DMS114 treated with DMSO at 0.1 percent for 48 hours (cell line): ENCODE measurements around the gene PTF1A.
"Not testable (repeated sequence)": the region's sequence is repeated elsewhere in the genome, so short reads cannot be mapped to it uniquely, and the experiment has no call there.

Source experiments
- DNase-seq: peaks from one replicate; lab custom pipeline; 2025; ENCODE audit not compliant: unreplicated experiment; lab: John Stamatoyannopoulos, UW

The PTF1A gene

DNA sequence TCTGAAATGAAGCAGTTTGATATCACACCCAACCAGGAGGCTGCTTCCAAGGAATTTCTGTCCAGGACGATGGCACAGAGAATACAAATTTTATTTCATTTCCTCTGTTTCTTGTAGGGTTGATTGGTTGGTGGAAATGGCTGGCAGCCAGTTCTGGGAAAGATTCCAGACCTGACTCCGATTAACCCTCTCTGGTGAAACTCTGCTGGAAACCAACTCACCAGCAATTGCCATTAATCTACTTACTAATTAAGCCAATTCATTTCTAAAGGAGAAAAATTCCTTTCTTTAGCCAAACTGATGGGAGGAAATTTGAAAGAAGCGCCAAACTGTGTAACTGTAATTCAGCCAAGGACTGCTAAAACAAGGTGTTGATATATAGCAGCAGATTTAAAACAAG lies 10.7 kb downstream of the PTF1A start:
- DNase-seq = no peak

- DNase-seq = no peak
These were observed 11.5 kb downstream of the PTF1A start for GRCh38 chr10:23203369-23204325.

DNA sequence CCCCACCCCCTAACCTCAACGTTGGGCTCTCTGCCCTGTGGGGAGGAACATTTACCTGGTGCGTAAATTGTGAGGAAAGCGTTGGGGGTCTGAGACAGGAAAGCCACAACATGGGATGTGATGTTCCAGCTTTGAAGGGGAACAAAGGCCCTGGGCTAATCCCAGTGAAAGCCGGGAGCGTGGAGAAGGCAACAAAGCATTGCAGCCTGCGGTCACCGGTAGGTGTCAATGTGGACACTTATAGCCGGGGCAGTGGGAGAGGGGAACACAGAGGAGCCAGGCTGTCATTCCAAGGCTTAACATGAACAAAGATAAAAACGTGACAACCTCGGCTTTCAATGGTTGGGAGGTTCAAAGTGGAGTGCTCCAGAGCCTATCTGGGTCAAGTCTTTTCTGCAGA lies 12.7 kb downstream of the PTF1A start:
- DNase-seq = no peak

DNA sequence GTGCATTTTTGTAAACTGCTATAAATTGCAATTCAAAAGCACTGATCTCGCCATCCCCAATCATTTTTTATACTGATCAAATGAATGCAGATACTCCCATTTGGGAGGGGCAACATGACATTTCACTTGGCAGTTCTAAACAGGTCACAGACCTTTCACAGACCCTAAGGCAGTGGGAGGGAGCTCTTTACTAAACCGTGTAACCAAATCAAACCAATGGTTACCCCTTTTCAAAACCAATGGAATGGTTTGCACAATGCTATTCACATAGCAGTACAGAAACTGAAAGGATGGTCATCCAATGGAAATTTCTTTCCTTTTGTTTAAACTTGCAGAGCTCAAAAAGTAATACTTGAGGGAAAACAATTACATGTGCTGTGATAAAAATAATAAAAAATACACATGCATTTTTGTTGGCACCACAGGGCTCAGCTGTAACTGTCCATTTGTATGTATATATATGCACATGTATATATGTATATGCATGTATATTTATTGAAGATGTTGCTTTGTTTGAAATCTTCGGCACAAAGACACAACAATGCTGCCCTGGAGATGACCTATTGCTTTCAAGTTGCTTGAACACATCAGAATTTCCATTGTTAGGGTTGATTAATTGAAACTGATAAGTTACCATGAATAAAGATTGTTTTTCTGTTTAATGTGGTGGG lies 14.0 kb downstream of the PTF1A start:
- DNase-seq = no peak

DNA sequence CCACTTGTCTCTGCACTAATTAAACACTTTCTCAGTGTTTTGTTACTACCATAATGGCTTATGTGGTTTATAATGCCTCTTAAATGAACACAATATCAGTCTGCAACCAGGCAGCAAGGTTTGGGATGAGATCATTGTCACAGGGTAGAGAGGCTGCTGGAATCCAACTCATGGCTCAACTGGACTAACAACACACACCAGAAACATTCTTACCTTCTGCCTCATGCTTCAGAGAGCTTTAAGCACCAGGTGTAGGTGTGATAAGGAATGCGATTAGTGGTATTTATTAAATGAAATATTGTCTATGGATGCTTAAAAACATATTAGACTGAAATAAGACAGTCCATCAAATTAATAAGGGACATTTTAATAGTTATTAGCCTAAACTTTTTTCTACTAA lies 25.4 kb downstream of the PTF1A start:
- no peak for DNase-seq

- no peak for DNase-seq
These were observed 38.5 kb downstream of the PTF1A start for GRCh38 chr10:23230582-23230981.

- DNase-seq = no peak
These were observed 45.9 kb downstream of the PTF1A start for GRCh38 chr10:23238015-23238414.

DNA sequence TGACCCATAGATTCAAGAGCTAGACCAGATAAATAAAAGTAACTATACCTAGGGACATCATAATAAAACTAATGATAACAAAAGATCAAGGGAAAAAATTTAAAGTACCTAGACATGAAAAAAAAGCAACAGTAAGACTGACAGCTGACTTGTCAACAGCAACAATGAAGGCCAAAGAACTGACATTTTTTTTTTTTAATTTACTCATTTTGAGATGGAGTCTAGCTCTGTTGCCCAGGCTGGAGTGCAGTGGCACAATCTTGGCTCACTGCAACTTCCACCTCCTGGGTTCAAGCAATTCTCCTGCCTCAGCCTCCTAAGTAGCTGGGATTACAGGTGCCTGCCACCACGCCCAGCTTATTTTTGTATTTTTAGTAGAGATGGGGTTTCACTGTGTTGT lies 49.7 kb downstream of the PTF1A start:
- not testable (repeated sequence) for DNase-seq
